ENCODE results near the gene RGP1.

Gene RGP1

DNA sequence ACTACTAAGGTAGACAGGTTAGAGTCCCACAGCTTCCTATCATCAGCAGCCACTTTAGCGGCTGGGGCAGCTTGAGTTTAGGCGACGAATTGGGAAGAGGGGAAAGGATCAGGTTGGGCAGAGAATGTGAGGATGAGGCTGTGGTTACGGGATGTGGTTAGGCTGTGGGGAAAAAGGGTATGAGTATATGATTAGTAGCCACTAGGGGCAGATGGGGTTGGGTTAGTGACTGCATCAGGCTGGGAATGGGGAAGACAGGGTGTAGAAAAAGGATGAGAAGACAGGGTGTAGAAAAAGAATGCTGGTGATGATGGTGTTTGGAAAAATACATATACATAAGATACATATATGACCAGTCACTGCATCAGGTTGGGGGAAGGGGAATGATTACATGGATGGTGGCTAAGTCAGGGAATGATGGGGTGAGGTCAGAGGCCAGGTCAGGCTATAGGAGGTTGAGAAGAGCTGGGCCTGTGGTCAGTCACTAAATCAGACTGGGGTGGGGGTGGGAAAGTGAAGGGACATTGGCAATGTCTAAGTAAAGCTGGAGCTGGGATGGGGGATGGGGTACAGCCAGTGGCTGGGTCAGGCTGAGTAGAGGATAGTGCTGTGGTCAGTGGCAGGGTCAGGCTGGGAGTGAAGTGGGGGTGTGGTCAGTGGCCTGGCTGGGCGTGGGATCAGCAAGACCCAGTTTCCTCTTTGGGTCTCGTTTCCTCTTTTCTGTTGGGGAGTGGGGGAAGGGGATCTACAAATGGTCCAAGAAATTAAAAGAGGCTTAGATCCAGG, 19.2 kb upstream of the RGP1 start:
- no peaks in the 10 kb centered on the region for H3K27me3 Mint-ChIP-seq (ENCODE audit: low read depth)
- H3K4me1 Mint-ChIP-seq (ENCODE audit: low read depth) = peaks cover 18% of the 10 kb centered on the region
- peaks cover 20% of the 10 kb centered on the region for H3K36me3 Mint-ChIP-seq (ENCODE audit: low read depth)
- no peak overlapping the region for H3K4me3 Mint-ChIP-seq
- no peak overlapping the region for H3K27ac Mint-ChIP-seq
- peak; percentile 44 for DNase-seq (ENCODE audit: low spot score)
- H3K9me3 Mint-ChIP-seq = no peaks in the 10 kb centered on the region

GRCh38 chr9:35730486-35730854, 18.6 kb upstream of the RGP1 start:
- H3K36me3 Mint-ChIP-seq (ENCODE audit: low read depth) = peaks cover 22% of the 10 kb centered on the region
- H3K4me3 Mint-ChIP-seq = no peak overlapping the region
- H3K9me3 Mint-ChIP-seq = no peaks in the 10 kb centered on the region
- H3K27me3 Mint-ChIP-seq (ENCODE audit: low read depth) = no peaks in the 10 kb centered on the region
- H3K27ac Mint-ChIP-seq = no peak overlapping the region
- H3K4me1 Mint-ChIP-seq (ENCODE audit: low read depth) = peaks cover 18% of the 10 kb centered on the region
- DNase-seq (ENCODE audit: low spot score) = no peak

DNA sequence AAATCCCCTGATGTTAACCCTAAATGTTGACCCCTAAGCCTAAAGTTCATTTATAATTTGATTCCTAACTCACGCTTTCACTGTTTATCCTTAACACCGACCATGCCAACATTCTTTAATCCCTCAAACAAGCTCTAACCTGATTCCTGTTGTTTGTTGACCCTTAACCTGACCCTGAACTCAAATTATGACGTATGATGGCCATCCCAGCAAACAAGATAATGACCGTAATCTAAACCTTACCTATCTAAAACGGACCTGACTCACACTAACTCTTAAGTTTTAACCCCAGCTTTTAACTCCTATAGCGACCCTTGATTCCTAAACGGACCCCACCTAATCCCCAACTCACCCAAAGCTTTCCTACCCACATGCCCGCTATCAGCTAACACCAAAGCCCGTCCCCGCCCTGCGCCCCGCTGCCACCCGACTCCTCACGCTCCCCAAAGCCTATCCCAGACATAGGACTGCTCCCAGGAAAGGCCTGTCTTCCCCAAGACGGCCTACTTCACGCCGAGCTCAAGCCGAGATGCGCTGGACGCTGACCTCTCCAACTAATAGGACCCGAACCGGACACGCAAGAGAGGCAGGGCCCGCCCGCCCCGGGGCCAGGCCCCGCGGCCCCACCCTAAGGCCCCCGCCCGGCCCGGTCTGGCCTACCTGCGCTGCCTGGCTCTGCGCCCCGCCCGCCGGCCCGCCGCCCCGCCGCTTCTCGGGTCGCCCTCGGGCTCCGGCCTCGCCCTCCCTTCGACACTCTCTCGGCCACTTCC, 17.5 kb upstream of the RGP1 start:
- H3K4me1 Mint-ChIP-seq (ENCODE audit: low read depth) = peaks cover 18% of the 10 kb centered on the region
- H3K27me3 Mint-ChIP-seq (ENCODE audit: low read depth) = no peaks in the 10 kb centered on the region
- no peak for DNase-seq (ENCODE audit: low spot score)
- no peaks in the 10 kb centered on the region for H3K9me3 Mint-ChIP-seq
- peak overlapping the region; percentile 89 for H3K27ac Mint-ChIP-seq
- peak overlapping the region; percentile 89 for H3K4me3 Mint-ChIP-seq
- H3K36me3 Mint-ChIP-seq (ENCODE audit: low read depth) = peaks cover 24% of the 10 kb centered on the region

GRCh38 chr9:35732185-35732799, 16.8 kb upstream of the RGP1 start, which contains the start of the genes CREB3 and TLN1:
TSS of gene CREB3 (plus strand) at chr9:35732666. CDS start at chr9:35732773, 107 bp downstream.
TSS of gene TLN1 (minus strand) at chr9:35732195. CDS start at chr9:35725694, 6,501 bp downstream.
- H3K27ac Mint-ChIP-seq = peak within 1 kb of the TSS; percentile 89
- H3K4me3 Mint-ChIP-seq = peak within 1 kb of the TSS; percentile 89
- peaks cover 17% of the 10 kb centered on the region for H3K36me3 Mint-ChIP-seq (ENCODE audit: low read depth)
- no peaks in the 10 kb centered on the region for H3K9me3 Mint-ChIP-seq
- no peaks in the 10 kb centered on the region for H3K27me3 Mint-ChIP-seq (ENCODE audit: low read depth)
- DNase-seq (ENCODE audit: low spot score) = peak; percentile 98
- H3K4me1 Mint-ChIP-seq (ENCODE audit: low read depth) = peaks cover 13% of the 10 kb centered on the region

- peak overlapping the region; percentile 89 for H3K4me3 Mint-ChIP-seq
- H3K4me1 Mint-ChIP-seq (ENCODE audit: low read depth) = peaks cover 12% of the 10 kb centered on the region
Measured at GRCh38 chr9:35732800-35733541, 16.1 kb upstream of the RGP1 start.

GRCh38 chr9:35734096-35734495, 15.0 kb upstream of the RGP1 start:
- Mint-ChIP-seq H3K36me3 (ENCODE audit: low read depth) (peaks cover 29% of the 10 kb centered on the region), H3K9me3 (no peaks in the 10 kb centered on the region), H3K27me3 (ENCODE audit: low read depth) (no peaks in the 10 kb centered on the region), H3K4me3 (no peak overlapping the region), H3K4me1 (ENCODE audit: low read depth) (peaks cover 12% of the 10 kb centered on the region), H3K27ac (no peak overlapping the region)
- DNase-seq (ENCODE audit: low spot score) = no peak

More at GRCh38 chr9:35732800-35733541, 16.1 kb upstream of the RGP1 start:
- Mint-ChIP-seq H3K36me3 (ENCODE audit: low read depth) (peaks cover 17% of the 10 kb centered on the region), H3K27me3 (ENCODE audit: low read depth) (no peaks in the 10 kb centered on the region), H3K27ac (peak overlapping the region; percentile 89), H3K9me3 (no peaks in the 10 kb centered on the region)
- DNase-seq (ENCODE audit: low spot score) = no peak

GRCh38 chr9:35736201-35736633, 12.9 kb upstream of the RGP1 start:
- Mint-ChIP-seq H3K36me3 (ENCODE audit: low read depth) (peaks cover 31% of the 10 kb centered on the region), H3K4me1 (ENCODE audit: low read depth) (peaks cover 11% of the 10 kb centered on the region), H3K9me3 (no peaks in the 10 kb centered on the region), H3K27ac (no peak overlapping the region), H3K4me3 (no peak overlapping the region), H3K27me3 (ENCODE audit: low read depth) (no peaks in the 10 kb centered on the region)
- DNase-seq (ENCODE audit: low spot score) = peak; percentile 54

GRCh38 chr9:35737143-35737542, 11.9 kb upstream of the RGP1 start:
- Mint-ChIP-seq H3K4me3 (no peak overlapping the region), H3K27ac (no peak overlapping the region), H3K4me1 (ENCODE audit: low read depth) (peaks cover 18% of the 10 kb centered on the region), H3K9me3 (no peaks in the 10 kb centered on the region), H3K36me3 (ENCODE audit: low read depth) (peaks cover 38% of the 10 kb centered on the region), H3K27me3 (ENCODE audit: low read depth) (no peaks in the 10 kb centered on the region)
- no peak for DNase-seq (ENCODE audit: low spot score)

- Mint-ChIP-seq H3K27me3 (ENCODE audit: low read depth) (no peaks in the 10 kb centered on the region), H3K36me3 (ENCODE audit: low read depth) (peaks cover 42% of the 10 kb centered on the region), H3K4me1 (ENCODE audit: low read depth) (peaks cover 18% of the 10 kb centered on the region), H3K4me3 (no peak overlapping the region), H3K27ac (no peak overlapping the region), H3K9me3 (no peaks in the 10 kb centered on the region)
- DNase-seq (ENCODE audit: low spot score) = no peak
Measured at GRCh38 chr9:35738186-35738585, 10.9 kb upstream of the RGP1 start.

DNA sequence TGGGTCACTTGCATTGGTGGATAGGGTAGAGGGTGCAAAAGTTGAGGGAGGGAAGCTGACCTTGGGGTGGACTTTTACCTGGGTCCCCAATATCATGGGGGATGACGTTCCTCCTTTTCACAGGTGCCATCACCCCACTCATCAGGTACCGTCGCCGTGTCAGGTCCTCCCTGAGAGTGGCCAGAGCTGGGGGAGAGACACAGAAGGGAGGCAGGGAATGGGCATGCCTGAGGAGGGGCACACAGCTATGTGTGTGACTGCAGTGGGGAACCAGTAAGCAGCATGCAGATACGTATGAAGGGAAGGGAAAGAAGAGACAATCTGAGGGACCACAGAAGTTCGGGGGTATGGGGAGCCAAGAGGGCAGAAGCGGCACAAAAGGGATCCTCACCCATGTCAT, 10.2 kb upstream of the RGP1 start:
- DNase-seq (ENCODE audit: low spot score) = no peak
- H3K27ac Mint-ChIP-seq = no peak overlapping the region
- H3K4me1 Mint-ChIP-seq (ENCODE audit: low read depth) = peaks cover 18% of the 10 kb centered on the region
- peaks cover 50% of the 10 kb centered on the region for H3K36me3 Mint-ChIP-seq (ENCODE audit: low read depth)
- no peaks in the 10 kb centered on the region for H3K9me3 Mint-ChIP-seq
- H3K4me3 Mint-ChIP-seq = no peak overlapping the region
- H3K27me3 Mint-ChIP-seq (ENCODE audit: low read depth) = no peaks in the 10 kb centered on the region

DNA sequence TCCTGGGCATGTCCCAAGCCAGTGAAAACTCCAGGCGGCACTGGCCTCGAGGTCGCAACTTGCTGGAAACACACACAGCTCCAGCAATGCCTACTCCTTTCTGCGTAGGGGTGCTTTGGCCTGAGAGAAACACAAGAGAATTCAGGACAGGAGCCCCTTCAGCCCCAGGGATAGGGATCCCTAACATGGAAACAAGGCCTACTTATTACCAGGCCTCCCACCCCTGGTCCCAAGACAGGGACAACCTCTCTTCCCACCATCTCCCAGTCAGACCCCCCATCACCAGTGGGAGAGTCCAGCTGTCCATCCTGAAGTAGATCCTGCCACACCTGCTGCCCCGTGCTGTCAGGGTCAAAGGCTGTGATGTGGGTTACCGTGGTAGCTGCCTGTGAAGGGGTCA, 8.8 kb upstream of the RGP1 start:
- H3K4me1 Mint-ChIP-seq (ENCODE audit: low read depth) = peaks cover 18% of the 10 kb centered on the region
- H3K27me3 Mint-ChIP-seq (ENCODE audit: low read depth) = no peaks in the 10 kb centered on the region
- no peaks in the 10 kb centered on the region for H3K9me3 Mint-ChIP-seq
- DNase-seq (ENCODE audit: low spot score) = no peak
- H3K4me3 Mint-ChIP-seq = no peak overlapping the region
- H3K27ac Mint-ChIP-seq = no peak overlapping the region
- H3K36me3 Mint-ChIP-seq (ENCODE audit: low read depth) = peaks cover 53% of the 10 kb centered on the region

- H3K9me3 Mint-ChIP-seq = no peaks in the 10 kb centered on the region
- peak overlapping the region; percentile 37 for H3K27ac Mint-ChIP-seq
- no peaks in the 10 kb centered on the region for H3K27me3 Mint-ChIP-seq (ENCODE audit: low read depth)
- peaks cover 52% of the 10 kb centered on the region for H3K36me3 Mint-ChIP-seq (ENCODE audit: low read depth)
- DNase-seq (ENCODE audit: low spot score) = no peak
- peaks cover 24% of the 10 kb centered on the region for H3K4me1 Mint-ChIP-seq (ENCODE audit: low read depth)
- H3K4me3 Mint-ChIP-seq = peak overlapping the region; percentile 16
Measured at GRCh38 chr9:35741740-35742139, 7.3 kb upstream of the RGP1 start.

DNA sequence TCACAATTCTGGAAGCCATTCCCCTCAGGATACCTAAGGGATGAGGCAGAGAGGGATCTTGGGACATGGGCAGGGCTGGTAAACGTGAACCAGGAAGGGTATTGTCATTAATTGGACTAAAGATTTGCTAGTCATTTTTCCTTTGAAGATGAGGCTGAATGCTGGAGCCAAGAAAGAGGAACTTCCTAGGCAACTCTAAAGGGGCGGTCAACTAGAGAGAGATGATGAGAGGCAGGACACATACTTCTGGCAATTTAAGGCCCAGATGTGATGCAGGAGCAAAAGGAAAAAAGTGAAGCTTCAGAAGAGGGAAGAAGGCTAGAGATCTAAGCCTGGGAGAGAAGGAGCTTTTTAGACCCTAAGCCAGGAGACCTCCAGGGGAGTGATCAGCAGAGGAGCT, 5.6 kb upstream of the RGP1 start:
- Mint-ChIP-seq H3K4me3 (no peak overlapping the region), H3K4me1 (ENCODE audit: low read depth) (peaks cover 39% of the 10 kb centered on the region), H3K9me3 (no peaks in the 10 kb centered on the region), H3K27ac (no peak overlapping the region), H3K36me3 (ENCODE audit: low read depth) (peaks cover 51% of the 10 kb centered on the region), H3K27me3 (ENCODE audit: low read depth) (no peaks in the 10 kb centered on the region)
- DNase-seq (ENCODE audit: low spot score) = no peak
